ENCODE data around the gene RIIAD1. TPM values are rescaled to one million over a fixed set of nuclear protein-coding genes. Genes with fewer than 3 reads are reported as not detected.
"Not testable (repeated sequence)": the region's sequence is repeated elsewhere in the genome, so short reads cannot be mapped to it uniquely, and the experiment has no call there.

RIIAD1 gene
- total RNA-seq, 2 donors from 2014 or later = not detected

DNA sequence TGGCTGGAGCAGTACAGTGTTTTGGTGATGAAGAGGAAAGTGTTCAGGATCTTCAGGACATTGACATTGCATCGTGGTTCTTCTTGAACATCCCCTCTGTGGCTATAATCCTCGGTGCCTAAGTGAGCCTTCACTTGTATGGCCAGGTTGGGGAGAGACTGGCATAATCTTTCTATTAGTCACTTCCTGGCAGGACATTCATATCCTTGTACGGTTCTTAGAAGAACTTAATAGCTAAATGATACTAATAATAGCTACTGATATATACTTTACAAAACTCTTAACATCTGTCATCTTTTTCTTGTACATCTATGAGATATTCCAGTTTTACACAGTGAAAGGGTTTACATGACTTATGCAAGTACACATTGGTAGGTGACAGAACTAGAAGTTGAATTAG is 40.5 kb upstream of the RIIAD1 start:
- Histone ChIP-seq H3K9ac (ENCODE audit: extremely low read depth, low read length, poor library complexity, severe bottlenecking) (no peak overlapping the region), H3K36me3 (ENCODE audit: control insufficient read depth, insufficient read depth, low read length) (peaks cover 38% of the 10 kb centered on the region), H3K27ac (ENCODE audit: low read depth, low read length) (no peak overlapping the region), H3K4me1 (ENCODE audit: control insufficient read depth, insufficient read depth, low read length) (no peaks in the 10 kb centered on the region), H3K4me3 (ENCODE audit: low read length) (no peak overlapping the region), H3K27me3 (ENCODE audit: control insufficient read depth, insufficient read depth, low read length, poor library complexity, severe bottlenecking) (no peaks in the 10 kb centered on the region), H3K9me3 (ENCODE audit: control insufficient read depth, low read length) (no peaks in the 10 kb centered on the region)
- Mint-ChIP-seq H3K27ac (no peak overlapping the region), H3K27me3 (ENCODE audit: insufficient read depth) (no peaks in the 10 kb centered on the region), H3K4me1 (no peaks in the 10 kb centered on the region), H3K36me3 (ENCODE audit: low read depth) (peaks cover 29% of the 10 kb centered on the region), H3K4me3 (no peak overlapping the region), H3K9me3 (no peaks in the 10 kb centered on the region)
- DNase-seq = no peak
- WGBS, 2 experiments (ENCODE audit: insufficient coverage in 1 of 2, insufficient read length in 1 of 2) = 92 to 96% methylated on average over 2 of the region's 3 CpGs
- TF ChIP-seq, protein P1, sequence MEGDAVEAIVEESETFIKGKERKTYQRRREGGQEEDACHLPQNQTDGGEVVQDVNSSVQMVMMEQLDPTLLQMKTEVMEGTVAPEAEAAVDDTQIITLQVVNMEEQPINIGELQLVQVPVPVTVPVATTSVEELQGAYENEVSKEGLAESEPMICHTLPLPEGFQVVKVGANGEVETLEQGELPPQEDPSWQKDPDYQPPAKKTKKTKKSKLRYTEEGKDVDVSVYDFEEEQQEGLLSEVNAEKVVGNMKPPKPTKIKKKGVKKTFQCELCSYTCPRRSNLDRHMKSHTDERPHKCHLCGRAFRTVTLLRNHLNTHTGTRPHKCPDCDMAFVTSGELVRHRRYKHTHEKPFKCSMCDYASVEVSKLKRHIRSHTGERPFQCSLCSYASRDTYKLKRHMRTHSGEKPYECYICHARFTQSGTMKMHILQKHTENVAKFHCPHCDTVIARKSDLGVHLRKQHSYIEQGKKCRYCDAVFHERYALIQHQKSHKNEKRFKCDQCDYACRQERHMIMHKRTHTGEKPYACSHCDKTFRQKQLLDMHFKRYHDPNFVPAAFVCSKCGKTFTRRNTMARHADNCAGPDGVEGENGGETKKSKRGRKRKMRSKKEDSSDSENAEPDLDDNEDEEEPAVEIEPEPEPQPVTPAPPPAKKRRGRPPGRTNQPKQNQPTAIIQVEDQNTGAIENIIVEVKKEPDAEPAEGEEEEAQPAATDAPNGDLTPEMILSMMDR (conservative IDR thresholded peaks at IDR 0.05) = no peak

- 100% methylated on average over 2 of the region's 2 CpGs; no CpG with 5 or more reads in 1 of the 2 experiments for WGBS, 2 experiments (ENCODE audit: insufficient coverage in 1 of 2, insufficient read length in 1 of 2)
- no peaks in the 10 kb centered on the region for H3K4me1 Mint-ChIP-seq
Measured at GRCh38 chr1:151681923-151682322, 39.4 kb upstream of the RIIAD1 start.

DNA sequence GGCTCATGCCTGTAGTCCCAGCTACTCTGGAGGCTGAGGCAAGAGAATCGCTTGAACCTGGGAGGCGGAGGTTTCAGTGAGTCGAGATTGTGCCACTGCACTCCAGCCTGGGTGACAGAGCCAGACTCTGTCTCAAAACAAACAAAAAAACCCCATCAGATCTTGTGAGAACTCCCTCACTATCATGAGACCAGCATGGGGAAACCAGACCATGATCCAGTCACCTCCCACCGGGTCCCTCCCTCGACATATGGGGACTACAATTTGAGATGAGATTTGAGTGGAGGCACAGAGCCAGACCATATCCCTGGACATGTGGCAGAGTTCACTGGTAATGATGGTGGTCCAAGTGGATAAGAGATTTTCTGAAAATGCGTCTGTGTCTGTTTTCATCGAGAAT is 38.4 kb upstream of the RIIAD1 start:
- not testable (repeated sequence) for H3K27ac ChIP-seq (ENCODE audit: low read depth, low read length); DNase-seq; H3K9ac ChIP-seq (ENCODE audit: extremely low read depth, low read length, poor library complexity, severe bottlenecking); H3K4me3 Mint-ChIP-seq; H3K9me3 ChIP-seq (ENCODE audit: control insufficient read depth, low read length); H3K27me3 ChIP-seq (ENCODE audit: control insufficient read depth, insufficient read depth, low read length, poor library complexity, severe bottlenecking); H3K4me1 Mint-ChIP-seq; H3K4me3 ChIP-seq (ENCODE audit: low read length); H3K9me3 Mint-ChIP-seq; H3K27ac Mint-ChIP-seq; H3K27me3 Mint-ChIP-seq (ENCODE audit: insufficient read depth); H3K4me1 ChIP-seq (ENCODE audit: control insufficient read depth, insufficient read depth, low read length)
- WGBS, 2 experiments (ENCODE audit: insufficient coverage in 1 of 2, insufficient read length in 1 of 2) = 90 to 100% methylated on average over 4 to 7 of the region's 7 CpGs
- peaks cover 36% of the 10 kb centered on the region for H3K36me3 Mint-ChIP-seq (ENCODE audit: low read depth)
- peaks cover 50% of the 10 kb centered on the region for H3K36me3 ChIP-seq (ENCODE audit: control insufficient read depth, insufficient read depth, low read length)

More at GRCh38 chr1:151681923-151682322, 39.4 kb upstream of the RIIAD1 start:
- Mint-ChIP-seq H3K4me3 (no peak overlapping the region), H3K9me3 (no peaks in the 10 kb centered on the region), H3K27me3 (ENCODE audit: insufficient read depth) (no peaks in the 10 kb centered on the region), H3K27ac (no peak overlapping the region), H3K36me3 (ENCODE audit: low read depth) (peaks cover 34% of the 10 kb centered on the region)
- Histone ChIP-seq H3K9ac (ENCODE audit: extremely low read depth, low read length, poor library complexity, severe bottlenecking) (no peak overlapping the region), H3K4me1 (ENCODE audit: control insufficient read depth, insufficient read depth, low read length) (no peaks in the 10 kb centered on the region), H3K9me3 (ENCODE audit: control insufficient read depth, low read length) (no peaks in the 10 kb centered on the region), H3K36me3 (ENCODE audit: control insufficient read depth, insufficient read depth, low read length) (peaks cover 49% of the 10 kb centered on the region), H3K27me3 (ENCODE audit: control insufficient read depth, insufficient read depth, low read length, poor library complexity, severe bottlenecking) (no peaks in the 10 kb centered on the region), H3K4me3 (ENCODE audit: low read length) (no peak overlapping the region), H3K27ac (ENCODE audit: low read depth, low read length) (no peak overlapping the region)
- no peak for DNase-seq
- TF ChIP-seq, protein P1 (conservative IDR thresholded peaks at IDR 0.05) = no peak

GRCh38 chr1:151684128-151684527 is 37.2 kb upstream of the RIIAD1 start:
- H3K36me3 ChIP-seq (ENCODE audit: control insufficient read depth, insufficient read depth, low read length) = peaks cover 42% of the 10 kb centered on the region
- H3K9me3 ChIP-seq (ENCODE audit: control insufficient read depth, low read length) = no peaks in the 10 kb centered on the region
- 100% methylated on average over 1 to 2 of the region's 2 CpGs for WGBS, 2 experiments (ENCODE audit: insufficient coverage in 1 of 2, insufficient read length in 1 of 2)
- H3K4me3 Mint-ChIP-seq = no peak overlapping the region
- H3K4me1 ChIP-seq (ENCODE audit: control insufficient read depth, insufficient read depth, low read length) = no peaks in the 10 kb centered on the region
- H3K27me3 Mint-ChIP-seq (ENCODE audit: insufficient read depth) = no peaks in the 10 kb centered on the region
- no peak overlapping the region for H3K27ac ChIP-seq (ENCODE audit: low read depth, low read length)
- no peak overlapping the region for H3K4me3 ChIP-seq (ENCODE audit: low read length)
- DNase-seq = no peak
- H3K36me3 Mint-ChIP-seq (ENCODE audit: low read depth) = peaks cover 34% of the 10 kb centered on the region
- peaks cover 4% of the 10 kb centered on the region for H3K4me1 Mint-ChIP-seq
- TF ChIP-seq, protein P1 (conservative IDR thresholded peaks at IDR 0.05) = no peak
- H3K9ac ChIP-seq (ENCODE audit: extremely low read depth, low read length, poor library complexity, severe bottlenecking) = no peak overlapping the region
- no peaks in the 10 kb centered on the region for H3K27me3 ChIP-seq (ENCODE audit: control insufficient read depth, insufficient read depth, low read length, poor library complexity, severe bottlenecking)
- H3K9me3 Mint-ChIP-seq = no peaks in the 10 kb centered on the region
- no peak overlapping the region for H3K27ac Mint-ChIP-seq
